ENCODE measurements around the gene NKX2-2.

NKX2-2 gene

GRCh38 chr20:21521596-21522480, 8.0 kb upstream of the NKX2-2 start:
- no peak for DNase-seq

GRCh38 chr20:21520702-21521595, 7.1 kb upstream of the NKX2-2 start:
- DNase-seq, result peak in 1 of 2 experiments; percentile 42

GRCh38 chr20:21519136-21519584, 5.3 kb upstream of the NKX2-2 start:
- peak in 1 of 2 experiments; percentile 30 for DNase-seq

- DNase-seq, result no peak
Measured at GRCh38 chr20:21518292-21518991, 4.6 kb upstream of the NKX2-2 start.

- DNase-seq, result no peak
Measured at GRCh38 chr20:21517566-21518277, 3.9 kb upstream of the NKX2-2 start.

- peak in 1 of 2 experiments; percentile 38 for DNase-seq
Measured at GRCh38 chr20:21516861-21517565, 3.1 kb upstream of the NKX2-2 start.

- no peak for DNase-seq
Measured at GRCh38 chr20:21516180-21516567, 2.3 kb upstream of the NKX2-2 start.

GRCh38 chr20:21515300-21516179, 1.7 kb upstream of the NKX2-2 start:
- DNase-seq, result peak in 1 of 2 experiments; percentile 46

GRCh38 chr20:21514553-21515251, 838 bp upstream of the NKX2-2 start:
- DNase-seq, result peak in 1 of 2 experiments; percentile 36

- DNase-seq, result peak in 1 of 2 experiments; percentile 57
Measured at GRCh38 chr20:21513181-21513663, 642 bp downstream of the NKX2-2 start.

- DNase-seq, result peak in 1 of 2 experiments; percentile 46
Measured at GRCh38 chr20:21512634-21513180, 1.2 kb downstream of the NKX2-2 start.

- peak in 1 of 2 experiments; percentile 67 for DNase-seq
Measured at GRCh38 chr20:21511850-21512633, 1.8 kb downstream of the NKX2-2 start.

GRCh38 chr20:21511485-21511849, 2.4 kb downstream of the NKX2-2 start:
- DNase-seq, result no peak

GRCh38 chr20:21510414-21511384, 3.2 kb downstream of the NKX2-2 start:
- peak in 1 of 2 experiments; percentile 48 for DNase-seq

GRCh38 chr20:21509597-21510371, 4.1 kb downstream of the NKX2-2 start:
- peak in 1 of 2 experiments; percentile 52 for DNase-seq

- no peak for DNase-seq
Measured at GRCh38 chr20:21509079-21509596, 4.7 kb downstream of the NKX2-2 start.
